GM12801 (cell line): ENCODE results near the gene KIF3C.

Source experiments
- TF ChIP-seq, protein P1 (sequence below): IDR thresholded peaks from one replicate; pipeline ENCODE4 v1.5.1; 2011; ENCODE audit warnings: control low read depth; ENCODE audit not compliant: insufficient read length; ENCODE audit errors: extremely low read depth

KIF3C gene

GRCh38 chr2:26008095-26008494 is 25.8 kb upstream of the KIF3C start:
- TF ChIP-seq, protein P1, sequence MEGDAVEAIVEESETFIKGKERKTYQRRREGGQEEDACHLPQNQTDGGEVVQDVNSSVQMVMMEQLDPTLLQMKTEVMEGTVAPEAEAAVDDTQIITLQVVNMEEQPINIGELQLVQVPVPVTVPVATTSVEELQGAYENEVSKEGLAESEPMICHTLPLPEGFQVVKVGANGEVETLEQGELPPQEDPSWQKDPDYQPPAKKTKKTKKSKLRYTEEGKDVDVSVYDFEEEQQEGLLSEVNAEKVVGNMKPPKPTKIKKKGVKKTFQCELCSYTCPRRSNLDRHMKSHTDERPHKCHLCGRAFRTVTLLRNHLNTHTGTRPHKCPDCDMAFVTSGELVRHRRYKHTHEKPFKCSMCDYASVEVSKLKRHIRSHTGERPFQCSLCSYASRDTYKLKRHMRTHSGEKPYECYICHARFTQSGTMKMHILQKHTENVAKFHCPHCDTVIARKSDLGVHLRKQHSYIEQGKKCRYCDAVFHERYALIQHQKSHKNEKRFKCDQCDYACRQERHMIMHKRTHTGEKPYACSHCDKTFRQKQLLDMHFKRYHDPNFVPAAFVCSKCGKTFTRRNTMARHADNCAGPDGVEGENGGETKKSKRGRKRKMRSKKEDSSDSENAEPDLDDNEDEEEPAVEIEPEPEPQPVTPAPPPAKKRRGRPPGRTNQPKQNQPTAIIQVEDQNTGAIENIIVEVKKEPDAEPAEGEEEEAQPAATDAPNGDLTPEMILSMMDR, result no peak

GRCh38 chr2:26002632-26003310 is 20.5 kb upstream of the KIF3C start:
- TF ChIP-seq, protein P1, result no peak

GRCh38 chr2:26001743-26002351 is 19.6 kb upstream of the KIF3C start:
- TF ChIP-seq, protein P1, result no peak

GRCh38 chr2:26000561-26001082 is 18.3 kb upstream of the KIF3C start:
- TF ChIP-seq, protein P1, result no peak

DNA sequence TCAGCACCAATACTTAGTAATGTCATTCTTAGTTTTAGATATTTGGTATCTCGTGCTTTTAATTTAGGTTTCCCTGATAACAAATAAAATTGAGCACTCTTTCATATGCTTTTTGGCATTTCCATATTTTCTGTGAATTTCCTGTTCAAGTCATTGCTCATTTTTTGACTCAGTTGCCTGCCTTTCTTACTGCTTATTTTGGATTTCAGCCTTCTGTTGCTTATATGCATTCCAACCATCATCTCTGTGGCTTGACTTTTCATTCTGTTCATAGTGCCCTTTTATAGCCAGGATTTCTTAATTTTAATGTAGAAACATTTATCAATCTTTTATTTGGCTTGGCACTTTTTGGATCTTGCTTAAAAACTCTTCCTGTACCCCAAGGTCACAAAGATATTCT is 14.5 kb upstream of the KIF3C start:
- TF ChIP-seq, protein P1, result no peak

- TF ChIP-seq, protein P1, result no peak
Observed at GRCh38 chr2:25994509-25994908, 12.2 kb upstream of the KIF3C start.

DNA sequence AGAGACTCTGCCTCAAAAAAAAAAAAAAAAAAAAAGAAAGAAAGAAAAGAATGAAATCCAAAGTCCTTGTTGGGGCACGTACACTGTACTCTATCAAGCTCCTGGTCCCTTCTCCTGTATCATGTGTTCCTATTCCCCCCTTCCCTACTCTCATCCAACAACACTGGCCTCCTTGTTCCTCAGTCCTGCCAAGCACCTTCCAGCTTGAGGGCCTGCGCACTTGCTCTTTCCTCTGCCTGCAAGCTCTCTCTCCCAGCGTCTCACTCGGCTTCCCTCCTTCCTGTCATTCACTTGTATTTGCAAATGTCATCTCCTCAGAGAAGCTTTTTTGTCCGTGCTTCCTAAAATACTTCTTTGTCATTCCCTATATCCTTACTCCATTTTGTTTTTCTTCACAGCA is 10.8 kb upstream of the KIF3C start:
- TF ChIP-seq, protein P1, result no peak
